ENCODE data around the gene RNF149.
"Not testable (repeated sequence)": the region's sequence is repeated elsewhere in the genome, so short reads cannot be mapped to it uniquely, and the experiment has no call there.

RNF149 gene

GRCh38 chr2:101235956-101236355 lies 72.5 kb downstream of the RNF149 start:
- not testable (repeated sequence) for DNase-seq (ENCODE audit: insufficient read length, low spot score); FAIRE-seq

GRCh38 chr2:101234169-101234938 lies 74.1 kb downstream of the RNF149 start:
- no peak for DNase-seq (ENCODE audit: insufficient read length, low spot score)

GRCh38 chr2:101232770-101233169 lies 75.7 kb downstream of the RNF149 start:
- no peak for FAIRE-seq
- no peak for DNase-seq (ENCODE audit: insufficient read length, low spot score)

More at GRCh38 chr2:101234169-101234938, 74.1 kb downstream of the RNF149 start:
- no peak for FAIRE-seq

GRCh38 chr2:101231937-101232730 lies 76.4 kb downstream of the RNF149 start:
- DNase-seq (ENCODE audit: insufficient read length, low spot score) (no peak), FAIRE-seq (no peak)

GRCh38 chr2:101231240-101231639 lies 77.3 kb downstream of the RNF149 start:
- FAIRE-seq (no peak), DNase-seq (ENCODE audit: insufficient read length, low spot score) (no peak)

- no peak for DNase-seq (ENCODE audit: insufficient read length, low spot score)
- FAIRE-seq, result no peak
These were observed 77.9 kb downstream of the RNF149 start for GRCh38 chr2:101230541-101231001.

Data from GM19239 (cell line).